A673 (cell line): ENCODE measurements around the gene MDM2. TPM values are rescaled to one million over a fixed set of nuclear protein-coding genes. Genes with fewer than 3 reads are reported as not detected.

Source experiments
- BruUV-seq: library from RNA; stranded (reverse); fragments of 400-500 nt; replicated peaks from 2 replicates; lab custom pipeline; 2021; lab: Mats Ljungman, UMichigan
- CTCF ChIA-PET: fragments of 300-600 bp; sonication (Branson Sonifier 250); formaldehyde crosslinking; loops from one replicate; lab custom pipeline; 2022; ENCODE audit warnings: antibody characterized with exemption; lab: Charles Lee
- POLR2A ChIA-PET: fragments of 300-600 bp; sonication (Branson Sonifier 250); formaldehyde crosslinking; loops from one replicate; lab custom pipeline; 2022; ENCODE audit warnings: antibody characterized with exemption; ENCODE audit not compliant: low non-redundant PET; lab: Charles Lee
- DNase-seq: peaks from one replicate; pipeline ENCODE4 v3.0.0-alpha.2; 2015; ENCODE audit warnings: low spot score
- H3K27ac ChIP-seq: fragments of 200-600 bp; sonication (generic); 2 replicates; pipeline ENCODE4 v1.5.1; 2016; ENCODE audit warnings: mixed run types, low read depth, mild to moderate bottlenecking, mixed read lengths, antibody characterized with exemption, low read length; ENCODE audit not compliant: poor library complexity, severe bottlenecking
- H3K27me3 ChIP-seq: fragments of 200-600 bp; sonication (generic); replicated peaks from 2 replicates; pipeline ENCODE4 v1.6.1; 2017; ENCODE audit warnings: mixed run types, low read depth, mild to moderate bottlenecking, mixed read lengths, antibody characterized with exemption, low read length; ENCODE audit not compliant: insufficient read depth, poor library complexity
- H3K36me3 ChIP-seq: fragments of 200-600 bp; sonication (generic); 2 replicates; pipeline ENCODE4 v1.6.1; 2016; ENCODE audit warnings: mixed run types, mild to moderate bottlenecking, mixed read lengths, antibody characterized with exemption, low read length; ENCODE audit not compliant: insufficient read depth, poor library complexity, severe bottlenecking
- H3K4me1 ChIP-seq: fragments of 200-600 bp; sonication (generic); 2 replicates; pipeline ENCODE4 v1.6.1; 2017; ENCODE audit warnings: mixed run types, mild to moderate bottlenecking, mixed read lengths, antibody characterized with exemption, low read length; ENCODE audit not compliant: insufficient read depth, poor library complexity, severe bottlenecking
- H3K4me3 ChIP-seq: fragments of 200-600 bp; sonication (generic); 2 replicates; pipeline ENCODE4 v1.5.1; 2016; ENCODE audit warnings: low read depth, mixed run types, mild to moderate bottlenecking, mixed read lengths, low read length; ENCODE audit not compliant: poor library complexity, severe bottlenecking
- H3K9me3 ChIP-seq: fragments of 200-600 bp; sonication (generic); 2 replicates; pipeline ENCODE4 v1.6.1; 2016; ENCODE audit warnings: mixed run types, low read depth, mild to moderate bottlenecking, mixed read lengths, antibody characterized with exemption, low read length; ENCODE audit not compliant: poor library complexity, severe bottlenecking
- EZH2 ChIP-seq: fragments of 200-600 bp; sonication (generic); IDR thresholded peaks from 2 replicates; pipeline ENCODE4 v1.6.1; 2017; ENCODE audit warnings: borderline replicate concordance, low read depth, mild to moderate bottlenecking, mixed read lengths, antibody characterized with exemption, low read length; ENCODE audit not compliant: poor library complexity, severe bottlenecking
- intact Hi-C: fragments of 100-400 bp; cut with micrococcal nuclease; formaldehyde crosslinking; loops from one replicate; pipeline ENCODE4 v1.10.0; 2022; ENCODE audit not compliant: unreplicated experiment
- total RNA-seq: library from RNA; stranded (reverse); gene quantifications from 2 replicates; pipeline ENCODE4 v1.2.3, GENCODE V29; 2021
- TF ChIP-seq, protein P1 (sequence below): fragments of 300-800, 200-600 bp; sonication (generic); conservative IDR thresholded peaks from 2 replicates; pipeline ENCODE4 v1.5.1; 2017; ENCODE audit warnings: low read depth, mild to moderate bottlenecking, antibody characterized with exemption, low read length, moderate library complexity, mixed read lengths

Gene MDM2
- total RNA-seq, 1 experiment from 2014 or later = 149 TPM

DNA sequence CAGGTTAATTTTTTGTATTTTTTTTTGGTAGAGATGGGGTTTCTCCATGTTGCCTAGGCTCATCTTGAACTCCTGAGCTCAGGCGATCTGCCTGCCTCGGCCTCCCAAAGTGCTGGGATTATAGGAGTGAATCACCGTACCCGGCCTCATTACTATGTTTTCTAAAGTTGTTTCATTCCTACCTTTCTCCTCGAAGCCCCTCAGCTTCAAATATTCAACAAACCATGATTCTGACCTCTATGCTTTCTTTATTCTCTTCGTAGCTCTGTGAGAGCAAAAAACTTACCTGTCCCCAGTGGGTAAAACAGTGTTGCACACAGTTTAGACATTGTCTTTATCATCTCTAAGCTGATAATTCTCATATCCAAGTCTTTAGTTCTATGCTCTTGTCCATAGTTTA lies 26.2 kb upstream of the MDM2 start:
- Histone ChIP-seq H3K4me1 (no peaks in the 10 kb centered on the region), H3K36me3 (no peaks in the 10 kb centered on the region), H3K27me3 (no peaks in the 10 kb centered on the region), H3K27ac (no peak overlapping the region), H3K9me3 (no peaks in the 10 kb centered on the region), H3K4me3 (no peak overlapping the region)
- TF ChIP-seq, protein P1, sequence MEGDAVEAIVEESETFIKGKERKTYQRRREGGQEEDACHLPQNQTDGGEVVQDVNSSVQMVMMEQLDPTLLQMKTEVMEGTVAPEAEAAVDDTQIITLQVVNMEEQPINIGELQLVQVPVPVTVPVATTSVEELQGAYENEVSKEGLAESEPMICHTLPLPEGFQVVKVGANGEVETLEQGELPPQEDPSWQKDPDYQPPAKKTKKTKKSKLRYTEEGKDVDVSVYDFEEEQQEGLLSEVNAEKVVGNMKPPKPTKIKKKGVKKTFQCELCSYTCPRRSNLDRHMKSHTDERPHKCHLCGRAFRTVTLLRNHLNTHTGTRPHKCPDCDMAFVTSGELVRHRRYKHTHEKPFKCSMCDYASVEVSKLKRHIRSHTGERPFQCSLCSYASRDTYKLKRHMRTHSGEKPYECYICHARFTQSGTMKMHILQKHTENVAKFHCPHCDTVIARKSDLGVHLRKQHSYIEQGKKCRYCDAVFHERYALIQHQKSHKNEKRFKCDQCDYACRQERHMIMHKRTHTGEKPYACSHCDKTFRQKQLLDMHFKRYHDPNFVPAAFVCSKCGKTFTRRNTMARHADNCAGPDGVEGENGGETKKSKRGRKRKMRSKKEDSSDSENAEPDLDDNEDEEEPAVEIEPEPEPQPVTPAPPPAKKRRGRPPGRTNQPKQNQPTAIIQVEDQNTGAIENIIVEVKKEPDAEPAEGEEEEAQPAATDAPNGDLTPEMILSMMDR = no peak
- DNase-seq = no peak
- BruUV-seq = no TSS peak
- POLR2A ChIA-PET = no interaction called here
- CTCF ChIA-PET = interaction anchor here (0.8 kb wide), 1 partner anchor 26 kb away, joined by 4 read pairs; the partner anchor contains the start of gene MDM2
- intact Hi-C loops = no loop called here

DNA sequence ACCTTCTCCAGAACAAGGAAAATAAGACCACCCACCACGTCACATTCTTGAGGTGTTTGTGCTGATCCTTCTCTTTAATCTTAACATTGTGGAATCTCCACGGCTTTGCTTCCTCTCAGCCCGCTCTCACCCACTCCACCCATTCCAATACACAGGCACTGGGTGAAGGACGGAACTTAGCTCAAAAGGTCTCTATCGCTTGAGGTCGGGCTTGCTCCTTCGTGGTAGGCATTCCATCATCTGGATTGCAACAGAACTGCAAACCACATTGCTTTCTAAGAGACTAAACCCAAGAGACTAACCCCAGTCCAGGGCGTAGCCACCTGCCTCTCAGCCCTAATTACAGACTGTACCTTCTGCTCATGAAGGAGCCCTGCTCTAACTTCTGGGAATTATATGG lies 24.0 kb upstream of the MDM2 start:
- no peaks in the 10 kb centered on the region for H3K4me1 ChIP-seq
- no peaks in the 10 kb centered on the region for H3K27me3 ChIP-seq
- BruUV-seq = no TSS peak
- TF ChIP-seq, protein P1 = no peak
- TF ChIP-seq EZH2 = no peak
- no peak overlapping the region for H3K4me3 ChIP-seq
- intact Hi-C loops = no loop called here
- ChIA-PET CTCF (no interaction called here), POLR2A (no interaction called here)
- DNase-seq = no peak
- H3K27ac ChIP-seq = no peak overlapping the region
- H3K36me3 ChIP-seq = no peaks in the 10 kb centered on the region
- no peaks in the 10 kb centered on the region for H3K9me3 ChIP-seq

DNA sequence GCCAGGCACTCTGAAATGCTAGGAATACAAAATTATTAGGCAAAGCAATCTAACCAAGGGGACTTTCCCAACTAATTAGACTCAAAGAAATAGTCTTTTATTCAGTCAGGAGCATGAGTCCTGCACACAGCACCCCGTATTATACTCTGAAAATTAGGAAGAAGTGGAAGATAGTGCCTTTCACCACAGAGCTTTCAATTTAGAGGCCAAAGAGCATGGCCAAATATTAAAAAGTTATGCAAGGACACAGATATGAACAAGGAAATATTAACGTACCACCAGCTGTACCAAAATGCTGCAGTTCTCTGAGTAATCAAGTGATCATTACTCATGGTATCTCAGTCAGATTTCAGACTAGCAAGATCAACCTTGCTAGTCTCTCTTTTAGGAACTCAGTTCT lies 22.6 kb upstream of the MDM2 start:
- BruUV-seq = no TSS peak
- Histone ChIP-seq H3K9me3 (no peaks in the 10 kb centered on the region), H3K4me3 (no peak overlapping the region), H3K4me1 (no peaks in the 10 kb centered on the region), H3K27ac (no peak overlapping the region), H3K27me3 (no peaks in the 10 kb centered on the region), H3K36me3 (no peaks in the 10 kb centered on the region)
- POLR2A ChIA-PET = interaction anchor here (0.6 kb wide), 1 partner anchor 30 kb away, joined by 13 read pairs; no protein-coding TSS in a partner anchor
- CTCF ChIA-PET = no interaction called here
- no peak for TF ChIP-seq EZH2
- no peak for DNase-seq
- intact Hi-C loops = no loop called here

DNA sequence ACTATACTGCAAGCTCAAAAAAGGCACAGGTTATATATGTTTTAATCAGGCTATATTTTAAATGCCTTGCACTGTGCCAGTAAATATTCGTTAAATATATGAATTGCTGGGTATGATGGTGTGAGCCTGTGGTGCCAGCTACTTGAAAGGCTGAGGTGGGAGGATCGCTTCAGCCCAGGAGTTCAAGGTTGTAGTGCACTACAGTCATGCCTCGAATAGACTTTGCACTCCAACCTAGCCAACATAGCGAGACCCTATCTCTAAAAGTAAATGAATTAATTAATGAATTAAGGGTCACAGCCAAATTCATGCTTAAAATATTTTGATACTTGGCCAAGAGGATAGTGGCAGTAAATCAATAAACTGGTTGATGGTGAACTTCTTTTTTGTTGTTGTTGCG lies 22.2 kb upstream of the MDM2 start:
- H3K27ac ChIP-seq = no peak overlapping the region
- H3K36me3 ChIP-seq = no peaks in the 10 kb centered on the region
- intact Hi-C loops = no loop called here
- H3K9me3 ChIP-seq = no peaks in the 10 kb centered on the region
- no peak overlapping the region for H3K4me3 ChIP-seq
- H3K4me1 ChIP-seq = no peaks in the 10 kb centered on the region
- H3K27me3 ChIP-seq = no peaks in the 10 kb centered on the region
- BruUV-seq = no TSS peak
- no peak for TF ChIP-seq EZH2
- TF ChIP-seq, protein P1 = no peak
- ChIA-PET CTCF (no interaction called here), POLR2A (interaction anchor here (0.6 kb wide), 1 partner anchor 29 kb away, joined by 13 read pairs; no protein-coding TSS in a partner anchor)
- DNase-seq = no peak
